HG03460 (cell line): ENCODE data around the gene KIAA2012.

Experiments
- ATAC-seq: cut with Tn5 transposase; IDR thresholded peaks from one replicate; pipeline ENCODE4 v1.9.1; 2021; ENCODE audit not compliant: unreplicated experiment

KIAA2012 gene

GRCh38 chr2:202042444-202042843, 30.6 kb upstream of the KIAA2012 start:
- no peak for ATAC-seq

DNA sequence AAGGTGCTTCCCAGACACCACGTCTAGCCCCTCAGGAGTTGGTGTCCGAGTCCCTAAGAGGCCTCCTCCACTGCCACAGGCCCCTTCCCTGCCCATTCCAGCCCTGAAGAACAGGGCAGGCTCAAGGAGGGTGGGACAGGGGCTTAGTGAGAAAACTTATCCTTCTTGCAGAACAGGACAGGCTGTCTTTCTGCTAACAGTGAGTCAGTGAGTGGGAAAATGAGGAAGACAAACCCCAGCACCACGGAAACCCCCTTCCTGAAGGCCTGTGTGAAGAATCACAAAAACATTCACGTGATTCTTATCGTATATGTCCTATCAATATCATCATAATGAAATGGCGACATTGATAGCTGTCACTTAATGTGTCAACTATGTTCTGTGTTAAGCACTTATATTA, 29.6 kb upstream of the KIAA2012 start:
- no peak for ATAC-seq

DNA sequence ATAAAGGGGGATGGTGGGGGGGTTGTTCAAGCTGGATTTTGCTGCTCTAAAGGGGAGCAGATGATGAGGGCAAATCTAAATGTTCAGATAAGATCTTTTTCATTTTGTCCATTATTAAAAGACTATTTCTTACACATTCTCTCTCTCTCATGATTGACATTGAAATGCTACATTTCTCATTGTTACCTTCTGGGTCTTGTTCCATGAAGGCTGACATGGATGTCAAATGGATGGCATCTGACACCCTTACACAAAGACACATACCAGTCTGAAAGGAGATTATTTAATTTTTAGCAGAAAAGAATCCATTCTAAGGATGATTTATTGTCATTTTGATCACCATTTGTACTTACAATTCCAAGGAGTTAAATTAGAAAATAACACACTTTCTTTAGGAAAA, 28.3 kb upstream of the KIAA2012 start:
- ATAC-seq: no peak

- ATAC-seq: no peak
Observed at GRCh38 chr2:202046572-202046971, 26.5 kb upstream of the KIAA2012 start.

GRCh38 chr2:202049092-202049728, 23.8 kb upstream of the KIAA2012 start:
- ATAC-seq: no peak

- ATAC-seq: no peak
Observed at GRCh38 chr2:202049840-202050239, 23.2 kb upstream of the KIAA2012 start.

- no peak for ATAC-seq
Observed at GRCh38 chr2:202050652-202051051, 22.4 kb upstream of the KIAA2012 start.

DNA sequence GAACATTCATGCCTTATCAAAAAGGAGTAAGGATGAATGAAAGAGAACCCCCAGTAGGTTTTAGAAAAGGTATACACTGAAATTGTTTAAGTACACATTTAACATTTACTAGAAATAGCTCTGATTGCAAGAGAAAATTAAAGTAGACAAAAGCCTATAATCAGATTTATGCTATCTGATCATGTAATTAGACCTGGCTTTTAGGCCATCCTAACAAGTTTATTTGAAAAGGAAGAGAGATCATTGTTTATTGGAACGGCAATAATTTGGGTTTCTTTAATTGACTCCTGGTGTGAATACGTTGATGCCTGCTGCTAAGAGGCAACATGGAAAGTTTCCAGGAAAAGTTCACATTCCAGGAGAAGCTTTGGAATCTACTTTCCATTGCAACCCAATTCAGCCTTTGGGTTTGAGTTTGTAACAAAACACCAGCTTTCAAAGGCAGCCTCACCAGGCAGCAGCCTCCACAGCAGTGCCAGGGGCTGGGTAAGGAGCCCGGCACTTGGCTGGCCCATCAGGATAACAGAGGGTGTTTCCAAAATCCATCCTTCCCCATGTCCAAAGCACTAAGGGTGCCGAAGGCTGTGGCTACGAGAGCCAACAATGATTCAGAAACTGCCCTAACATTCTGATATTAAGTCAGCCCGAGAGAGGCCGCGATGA, 21.4 kb upstream of the KIAA2012 start:
- no peak for ATAC-seq

GRCh38 chr2:202052235-202052634, 20.8 kb upstream of the KIAA2012 start:
- no peak for ATAC-seq

GRCh38 chr2:202054679-202055078, 18.4 kb upstream of the KIAA2012 start:
- no peak for ATAC-seq

- ATAC-seq: no peak
Observed at GRCh38 chr2:202056611-202057010, 16.4 kb upstream of the KIAA2012 start.

- no peak for ATAC-seq
Observed at GRCh38 chr2:202060218-202060617, 12.8 kb upstream of the KIAA2012 start.

GRCh38 chr2:202061695-202062094, 11.4 kb upstream of the KIAA2012 start:
- ATAC-seq: no peak

GRCh38 chr2:202064171-202064880, 8.7 kb upstream of the KIAA2012 start:
- no peak for ATAC-seq

DNA sequence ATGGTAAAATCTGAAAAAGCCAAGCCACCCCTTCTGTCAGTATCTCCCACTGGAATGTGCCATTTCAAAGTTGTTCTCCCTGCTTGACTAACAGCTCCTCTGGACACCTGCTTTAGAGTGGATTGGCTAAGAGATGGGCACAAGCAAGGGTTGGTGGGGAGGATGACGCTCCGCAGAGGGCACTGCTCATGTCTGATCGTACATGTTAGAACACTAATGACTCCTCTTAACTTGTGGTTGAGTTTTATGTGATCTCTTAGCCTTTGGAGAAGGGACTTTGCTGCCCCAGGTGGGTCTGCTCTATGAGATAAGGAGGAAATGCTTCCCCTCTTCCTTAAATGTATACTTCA, 8.2 kb upstream of the KIAA2012 start:
- no peak for ATAC-seq

DNA sequence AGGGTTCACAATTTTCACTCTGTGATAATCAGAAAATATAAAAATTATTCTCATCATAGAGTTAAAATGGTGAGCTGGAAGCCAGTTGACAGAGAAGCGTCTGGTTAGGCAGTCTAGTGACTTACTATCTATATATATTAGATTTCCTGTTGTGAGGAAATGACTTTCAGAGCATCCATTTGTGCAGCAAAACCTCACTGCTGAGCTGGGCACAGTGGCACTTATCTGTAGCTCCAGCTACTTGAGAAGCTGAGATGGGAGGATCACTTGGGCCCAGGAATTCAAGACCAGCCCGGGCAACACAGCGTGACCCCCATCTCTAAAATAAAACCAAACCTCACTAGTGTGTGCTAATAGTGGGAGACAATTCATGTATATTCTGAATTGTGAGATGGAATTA, 7.2 kb upstream of the KIAA2012 start:
- no peak for ATAC-seq

DNA sequence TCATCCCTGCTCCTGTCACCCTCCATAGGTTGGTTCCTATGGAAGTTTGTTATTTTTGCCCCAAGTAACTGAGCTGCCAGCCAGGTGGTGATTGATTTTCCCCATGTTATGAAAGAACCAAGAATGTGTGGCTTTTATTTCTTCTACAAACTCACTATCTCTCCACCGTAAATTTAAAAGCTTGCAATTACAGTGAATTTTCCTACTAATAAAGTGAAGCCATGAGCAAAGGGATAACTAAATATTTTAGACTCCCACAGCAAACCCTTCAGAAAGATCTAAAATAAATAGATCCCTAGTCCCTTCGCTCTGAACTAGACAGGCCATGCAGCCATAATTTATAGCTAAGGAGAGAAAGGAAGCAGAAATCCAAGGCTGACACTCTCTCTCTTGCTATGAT, 6.2 kb upstream of the KIAA2012 start:
- no peak for ATAC-seq

- no peak for ATAC-seq
Observed at GRCh38 chr2:202067589-202067988, 5.5 kb upstream of the KIAA2012 start.

- ATAC-seq: no peak
Observed at GRCh38 chr2:202069170-202070067, 3.6 kb upstream of the KIAA2012 start.

DNA sequence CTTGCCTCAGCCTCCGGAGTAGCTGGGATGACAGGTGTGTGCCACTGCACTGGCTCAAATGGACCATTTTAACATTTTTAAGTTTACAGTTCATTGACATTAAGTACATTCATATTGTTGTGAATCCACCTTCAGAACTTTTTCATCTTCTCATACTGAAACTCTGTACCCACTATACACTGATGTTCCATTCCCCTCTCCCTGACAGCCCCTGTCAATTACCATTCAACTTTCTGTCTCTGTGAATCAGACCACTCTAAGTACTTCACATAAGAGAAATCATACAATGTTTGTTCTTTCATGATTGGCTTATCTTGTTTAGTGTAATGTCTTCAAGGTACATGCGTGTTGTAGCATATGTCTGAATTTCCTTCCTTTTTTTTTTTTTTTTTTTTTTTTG, 1.9 kb upstream of the KIAA2012 start:
- no peak for ATAC-seq

DNA sequence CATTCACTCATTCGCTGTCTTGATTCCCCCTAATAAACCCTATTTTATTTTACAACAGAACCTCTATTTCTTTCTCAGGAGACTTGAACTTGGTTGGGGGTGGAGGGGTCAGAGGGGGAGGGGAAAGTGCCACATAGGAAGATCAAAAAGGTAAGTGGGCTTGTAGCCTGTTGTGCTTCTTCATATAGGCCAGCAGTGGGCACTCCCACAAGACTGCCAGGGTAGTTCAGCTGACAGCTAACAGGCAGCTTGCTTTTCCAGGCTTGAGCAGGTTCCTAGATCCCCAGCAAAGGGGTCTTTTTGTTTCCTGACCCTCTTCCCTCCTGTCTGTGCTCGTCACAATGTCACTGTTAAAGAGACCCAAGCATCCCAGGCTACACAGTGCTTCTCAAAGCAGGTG, 829 bp upstream of the KIAA2012 start:
- ATAC-seq: no peak
